PC-9 (cell line): ENCODE data around the gene FAM184A.

ENCODE experiments used
- CTCF ChIP-seq: fragments of 200-600 bp; sonication (generic); conservative IDR thresholded peaks from 2 replicates; pipeline ENCODE4 v1.6.1; 2017; ENCODE audit warnings: mixed run types, antibody characterized with exemption, mild to moderate bottlenecking, moderate library complexity
- EZH2 ChIP-seq: fragments of 200-600 bp; sonication (generic); IDR thresholded peaks from 2 replicates; pipeline ENCODE4 v1.8.0; 2017; ENCODE audit warnings: antibody characterized with exemption, low read depth

GRCh38 chr6:119100115-119100514, 21.7 kb upstream of the FAM184A start:
- TF ChIP-seq CTCF (no peak), EZH2 (no peak)
